PC-9 (cell line): Measurements from ENCODE around the gene CYP2A13. TPM values are rescaled to one million over a fixed set of nuclear protein-coding genes. Genes with fewer than 3 reads are reported as not detected.

Experiments used
- BruUV-seq: library from RNA; stranded (reverse); fragments of 400-500 nt; replicated peaks from 2 replicates; lab custom pipeline; 2021; lab: Mats Ljungman, UMichigan
- CTCF ChIA-PET: fragments of 300-600 bp; sonication (Branson Sonifier 250); formaldehyde crosslinking; loops from one replicate; lab custom pipeline; 2022; ENCODE audit warnings: antibody characterized with exemption; lab: Charles Lee
- POLR2A ChIA-PET: fragments of 300-600 bp; sonication (Branson Sonifier 250); formaldehyde crosslinking; loops from one replicate; lab custom pipeline; 2022; ENCODE audit warnings: antibody characterized with exemption; ENCODE audit not compliant: unreplicated experiment; lab: Charles Lee
- DNase-seq, 2 experiments: peaks; one replicate each; pipeline versions ENCODE4 v3.0.0 to v3.0.0-alpha.2; 2015 to 2022; ENCODE audit warnings: mixed read lengths in 1 of 2
- H2AFZ ChIP-seq: fragments of 200-600 bp; sonication (generic); 2 replicates; pipeline ENCODE4 v1.8.1; 2017; ENCODE audit warnings: antibody characterized with exemption
- H3F3A ChIP-seq: fragments of 200-600 bp; sonication (generic); 2 replicates; pipeline ENCODE4 v1.8.1; 2017; ENCODE audit warnings: antibody characterized with exemption, mild to moderate bottlenecking, low read depth; ENCODE audit not compliant: insufficient read depth
- H3K27ac ChIP-seq: fragments of 200-600 bp; sonication (generic); 2 replicates; pipeline ENCODE4 v1.6.1; 2016; ENCODE audit warnings: mixed run types
- H3K27me3 ChIP-seq: fragments of 200-600 bp; sonication (generic); 2 replicates; pipeline ENCODE4 v1.6.1; 2016; ENCODE audit warnings: low read depth, mixed run types; ENCODE audit not compliant: insufficient read depth
- H3K36me3 ChIP-seq: fragments of 200-600 bp; sonication (generic); 2 replicates; pipeline ENCODE4 v1.6.1; 2016; ENCODE audit warnings: low read depth, mixed run types
- H3K4me1 ChIP-seq: fragments of 200-600 bp; sonication (generic); replicated peaks from 2 replicates; pipeline ENCODE4 v1.6.1; 2016; ENCODE audit warnings: mixed run types; ENCODE audit not compliant: insufficient read depth
- H3K4me2 ChIP-seq: fragments of 200-600 bp; sonication (generic); 2 replicates; pipeline ENCODE4 v1.6.1; 2017; ENCODE audit warnings: mixed run types
- H3K4me3 ChIP-seq: fragments of 200-600 bp; sonication (generic); 2 replicates; pipeline ENCODE4 v1.6.1; 2016; ENCODE audit warnings: mixed run types
- H3K79me2 ChIP-seq: fragments of 200-600 bp; sonication (generic); 2 replicates; pipeline ENCODE4 v1.6.1; 2017; ENCODE audit warnings: low read depth, mixed run types
- H3K9me2 ChIP-seq: fragments of 200-600 bp; sonication (generic); 2 replicates; pipeline ENCODE4 v1.8.1; 2017; ENCODE audit warnings: mild to moderate bottlenecking; ENCODE audit not compliant: insufficient read depth
- H3K9me3 ChIP-seq: fragments of 200-600 bp; sonication (generic); 2 replicates; pipeline ENCODE4 v1.8.1; 2016; ENCODE audit warnings: low read depth; ENCODE audit not compliant: insufficient read depth
- H4K20me1 ChIP-seq: fragments of 200-600 bp; sonication (generic); 2 replicates; pipeline ENCODE4 v1.8.1; 2017; ENCODE audit not compliant: insufficient read depth
- CTCF ChIP-seq: fragments of 200-600 bp; sonication (generic); conservative IDR thresholded peaks from 2 replicates; pipeline ENCODE4 v1.6.1; 2017; ENCODE audit warnings: mixed run types, antibody characterized with exemption, mild to moderate bottlenecking, moderate library complexity
- EZH2 ChIP-seq: fragments of 200-600 bp; sonication (generic); IDR thresholded peaks from 2 replicates; pipeline ENCODE4 v1.8.0; 2017; ENCODE audit warnings: antibody characterized with exemption, low read depth
- intact Hi-C: fragments of 100-400 bp; cut with micrococcal nuclease; formaldehyde crosslinking; loops from one replicate; pipeline ENCODE4 v1.10.0; 2022; ENCODE audit not compliant: unreplicated experiment
- total RNA-seq: library from RNA; stranded (reverse); gene quantifications from 2 replicates; pipeline ENCODE4 v1.2.3, GENCODE V29; 2021

CYP2A13 gene
- total RNA-seq, 1 experiment from 2014 or later, result not detected

GRCh38 chr19:41076286-41076685 is 12.0 kb upstream of the CYP2A13 start:
- no peak overlapping the region for H3K4me3 ChIP-seq
- H4K20me1 ChIP-seq, result no peaks in the 10 kb centered on the region
- H3K79me2 ChIP-seq, result no peaks in the 10 kb centered on the region
- H3K4me2 ChIP-seq, result no peak overlapping the region
- no peak overlapping the region for H2AFZ ChIP-seq
- no TSS peak for BruUV-seq
- peaks cover 4% of the 10 kb centered on the region; the same call in 1 of the 2 replicates for H3K9me3 ChIP-seq
- no peaks in the 10 kb centered on the region for H3K27me3 ChIP-seq
- H3K27ac ChIP-seq, result no peak overlapping the region
- no peaks in the 10 kb centered on the region for H3K9me2 ChIP-seq
- TF ChIP-seq EZH2 (no peak), CTCF (no peak)
- no peaks in the 10 kb centered on the region for H3K4me1 ChIP-seq
- no peaks in the 10 kb centered on the region for H3F3A ChIP-seq
- intact Hi-C loops, result no loop called here
- POLR2A ChIA-PET, result no interaction called here
- DNase-seq, result no peak
- no peaks in the 10 kb centered on the region for H3K36me3 ChIP-seq
- CTCF ChIA-PET, result no interaction called here

- TF ChIP-seq EZH2, result no peak
- no peak for TF ChIP-seq CTCF
- Histone ChIP-seq H3K79me2 (no peaks in the 10 kb centered on the region), H3K4me1 (peaks cover 35% of the 10 kb centered on the region), H3F3A (peaks cover 20% of the 10 kb centered on the region), H3K4me3 (no peak overlapping the region), H3K27me3 (no peaks in the 10 kb centered on the region), H2AFZ (no peak overlapping the region), H3K36me3 (no peaks in the 10 kb centered on the region), H3K9me3 (peaks cover 4% of the 10 kb centered on the region; the same call in 1 of the 2 replicates), H3K9me2 (no peaks in the 10 kb centered on the region), H3K4me2 (peak overlapping the region; percentile 39), H4K20me1 (no peaks in the 10 kb centered on the region), H3K27ac (peak overlapping the region; percentile 97)
- ChIA-PET CTCF (no interaction called here), POLR2A (no interaction called here)
- no TSS peak for BruUV-seq
- intact Hi-C loops, result loop anchor here (1.0 kb wide), 1 partner anchor 51 kb away; no protein-coding TSS in a partner anchor
- DNase-seq, result peak; percentile 79 to 98
Measured at GRCh38 chr19:41083516-41083915, 4.7 kb upstream of the CYP2A13 start.

GRCh38 chr19:41085748-41086415 is 2.4 kb upstream of the CYP2A13 start:
- intact Hi-C loops, result no loop called here
- peaks cover 35% of the 10 kb centered on the region for H3K4me1 ChIP-seq
- BruUV-seq, result no TSS peak
- no peak overlapping the region for H3K4me2 ChIP-seq
- no peak for DNase-seq
- H3K36me3 ChIP-seq, result no peaks in the 10 kb centered on the region
- H3K9me3 ChIP-seq, result no peaks in the 10 kb centered on the region; the same call in 1 of the 2 replicates
- no peaks in the 10 kb centered on the region for H3K79me2 ChIP-seq
- no peak overlapping the region for H2AFZ ChIP-seq
- H4K20me1 ChIP-seq, result no peaks in the 10 kb centered on the region
- no peak overlapping the region for H3K4me3 ChIP-seq
- H3F3A ChIP-seq, result peaks cover 20% of the 10 kb centered on the region
- ChIA-PET POLR2A (no interaction called here), CTCF (no interaction called here)
- H3K27ac ChIP-seq, result no peak overlapping the region
- no peaks in the 10 kb centered on the region for H3K9me2 ChIP-seq
- no peak for TF ChIP-seq CTCF
- no peak for TF ChIP-seq EZH2
- H3K27me3 ChIP-seq, result no peaks in the 10 kb centered on the region
